ENCODE data around the gene PRSS50.

DNA sequence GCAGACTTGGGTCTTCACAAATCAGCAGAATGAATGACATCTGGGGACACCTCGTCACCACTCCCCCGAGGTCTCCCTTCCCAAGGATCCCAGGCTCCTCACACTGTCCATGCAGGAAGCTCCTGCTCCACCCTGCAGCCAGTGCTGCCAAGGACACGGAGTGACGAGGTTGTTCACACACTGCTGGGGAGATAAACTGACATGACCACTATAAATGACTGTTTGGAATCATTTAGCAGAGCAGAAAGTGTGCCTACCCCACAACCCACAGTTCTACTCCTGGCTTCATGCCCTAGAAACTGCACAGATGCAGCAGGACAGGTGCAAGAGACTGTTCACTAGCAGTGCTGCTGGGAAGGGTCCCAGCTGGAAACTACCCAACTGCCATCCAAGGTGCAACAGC lies 19.7 kb upstream of the PRSS50 start:
- no peak for TF ChIP-seq EP300 (IDR thresholded peaks at IDR 0.05)
- TF ChIP-seq, protein P1, sequence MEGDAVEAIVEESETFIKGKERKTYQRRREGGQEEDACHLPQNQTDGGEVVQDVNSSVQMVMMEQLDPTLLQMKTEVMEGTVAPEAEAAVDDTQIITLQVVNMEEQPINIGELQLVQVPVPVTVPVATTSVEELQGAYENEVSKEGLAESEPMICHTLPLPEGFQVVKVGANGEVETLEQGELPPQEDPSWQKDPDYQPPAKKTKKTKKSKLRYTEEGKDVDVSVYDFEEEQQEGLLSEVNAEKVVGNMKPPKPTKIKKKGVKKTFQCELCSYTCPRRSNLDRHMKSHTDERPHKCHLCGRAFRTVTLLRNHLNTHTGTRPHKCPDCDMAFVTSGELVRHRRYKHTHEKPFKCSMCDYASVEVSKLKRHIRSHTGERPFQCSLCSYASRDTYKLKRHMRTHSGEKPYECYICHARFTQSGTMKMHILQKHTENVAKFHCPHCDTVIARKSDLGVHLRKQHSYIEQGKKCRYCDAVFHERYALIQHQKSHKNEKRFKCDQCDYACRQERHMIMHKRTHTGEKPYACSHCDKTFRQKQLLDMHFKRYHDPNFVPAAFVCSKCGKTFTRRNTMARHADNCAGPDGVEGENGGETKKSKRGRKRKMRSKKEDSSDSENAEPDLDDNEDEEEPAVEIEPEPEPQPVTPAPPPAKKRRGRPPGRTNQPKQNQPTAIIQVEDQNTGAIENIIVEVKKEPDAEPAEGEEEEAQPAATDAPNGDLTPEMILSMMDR (IDR thresholded peaks at IDR 0.05): no peak
